Measurements from ENCODE around the gene OLFM2.

The OLFM2 gene

DNA sequence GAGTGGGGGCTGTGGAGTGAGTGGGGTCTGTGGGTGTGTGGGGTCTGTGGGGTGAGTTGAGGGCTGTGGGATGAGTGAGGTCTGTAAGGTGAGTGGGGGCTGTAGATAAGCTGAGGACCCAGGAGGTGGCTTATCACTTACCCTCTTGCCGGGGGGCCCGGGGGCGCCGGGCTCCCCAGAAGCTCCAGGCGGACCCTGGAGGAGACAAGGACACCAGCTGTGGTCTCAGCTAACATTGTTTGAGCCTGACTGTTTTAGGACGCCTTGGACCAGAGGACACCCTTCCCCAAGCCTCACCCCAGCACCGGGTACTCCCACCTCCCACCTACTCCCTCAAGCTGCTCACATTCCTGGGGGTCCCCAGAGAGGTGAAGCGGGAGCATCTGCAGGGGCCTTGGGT, 34.2 kb upstream of the OLFM2 start:
- no peak for TF ChIP-seq YY1 (IDR thresholded peaks at IDR 0.05; ENCODE audit: low read depth)
- TF ChIP-seq RAD21 (IDR thresholded peaks at IDR 0.05; ENCODE audit: low read depth) = no peak
- TF ChIP-seq NFIC (IDR thresholded peaks at IDR 0.05) = no peak

DNA sequence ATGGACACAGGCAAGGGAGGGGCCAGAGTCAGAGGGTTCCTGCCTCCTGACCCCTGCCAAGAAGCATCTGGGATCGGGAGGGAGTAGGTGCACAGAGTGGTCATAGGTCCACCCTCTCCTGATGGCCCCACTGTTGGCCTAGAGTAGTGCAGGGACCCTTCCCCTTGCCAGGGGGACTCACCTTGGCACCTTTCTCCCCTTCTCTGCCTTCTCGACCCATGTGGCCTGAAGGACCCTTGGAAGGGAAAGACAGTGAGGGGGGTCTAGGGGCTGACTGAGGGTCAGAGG, 33.3 kb upstream of the OLFM2 start:
- TF ChIP-seq YY1 (IDR thresholded peaks at IDR 0.05; ENCODE audit: low read depth) (no peak), CREB1 (IDR thresholded peaks at IDR 0.05; ENCODE audit: low read depth) (no peak)

DNA sequence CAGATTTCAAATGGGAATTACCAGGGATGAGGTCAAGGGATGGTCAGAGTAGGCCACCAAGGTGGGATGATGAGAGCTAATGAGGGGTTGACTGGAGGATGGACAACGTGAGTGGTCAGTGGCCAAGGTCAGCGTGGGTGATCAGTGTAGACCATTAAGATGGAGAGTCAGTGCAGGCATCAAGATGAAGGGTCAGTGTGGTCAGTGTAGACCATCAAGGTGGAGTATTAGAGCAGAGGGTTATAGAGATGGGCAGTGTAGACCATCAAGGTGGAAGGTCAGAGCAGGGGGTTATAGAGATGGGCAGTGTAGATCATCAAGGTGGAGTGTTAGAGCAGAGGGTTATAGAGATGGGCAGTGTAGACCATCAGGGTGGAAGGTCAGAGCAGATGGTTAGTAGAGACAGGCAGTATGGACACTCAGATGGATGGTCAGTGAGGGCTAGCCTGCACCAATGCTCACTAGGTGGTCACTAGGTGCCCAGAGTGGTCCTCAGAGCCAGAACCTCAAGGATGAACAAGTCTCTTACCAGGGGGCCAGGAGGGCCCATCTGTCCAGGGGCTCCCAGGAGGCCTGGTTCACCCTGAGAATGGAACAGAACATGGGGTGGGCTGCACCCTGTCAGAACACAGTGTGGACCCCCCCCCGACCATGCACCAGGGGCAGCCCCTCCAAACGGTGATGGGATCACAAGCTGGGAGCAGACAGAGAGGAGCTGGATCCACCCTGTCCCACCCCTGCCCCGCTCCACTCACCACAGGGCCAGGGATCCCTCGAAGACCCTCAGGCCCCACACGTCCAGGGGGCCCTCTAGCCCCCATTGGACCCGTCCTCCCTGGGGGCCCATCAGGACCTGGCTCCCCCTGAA, 32.7 kb upstream of the OLFM2 start:
- TF ChIP-seq RAD21 (IDR thresholded peaks at IDR 0.05; ENCODE audit: low read depth) (no peak), TCF12 (IDR thresholded peaks at IDR 0.05; ENCODE audit: low read depth) (no peak), TAF1 (IDR thresholded peaks at IDR 0.05; ENCODE audit: low read depth) (no peak), YY1 (IDR thresholded peaks at IDR 0.05; ENCODE audit: low read depth) (no peak)
- TF ChIP-seq, protein P1, sequence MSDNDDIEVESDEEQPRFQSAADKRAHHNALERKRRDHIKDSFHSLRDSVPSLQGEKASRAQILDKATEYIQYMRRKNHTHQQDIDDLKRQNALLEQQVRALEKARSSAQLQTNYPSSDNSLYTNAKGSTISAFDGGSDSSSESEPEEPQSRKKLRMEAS (IDR thresholded peaks at IDR 0.05) = no peak

GRCh38 chr19:9967326-9967725, 31.0 kb upstream of the OLFM2 start:
- TF ChIP-seq EP300 (IDR thresholded peaks at IDR 0.05; ENCODE audit: borderline replicate concordance) (no peak), NFIC (IDR thresholded peaks at IDR 0.05) (no peak), EGR1 (IDR thresholded peaks at IDR 0.05) (no peak), RAD21 (IDR thresholded peaks at IDR 0.05; ENCODE audit: low read depth) (no peak), TAF1 (IDR thresholded peaks at IDR 0.05; ENCODE audit: low read depth) (no peak), REST (IDR thresholded peaks at IDR 0.05; ENCODE audit: low read depth) (no peak), ZBTB7A (IDR thresholded peaks at IDR 0.05; ENCODE audit: low read depth) (no peak), YY1 (IDR thresholded peaks at IDR 0.05; ENCODE audit: low read depth) (no peak), TCF12 (IDR thresholded peaks at IDR 0.05; ENCODE audit: low read depth) (no peak), CEBPB (IDR thresholded peaks at IDR 0.05) (no peak), TEAD4 (IDR thresholded peaks at IDR 0.05) (no peak), USF1 (IDR thresholded peaks at IDR 0.05) (no peak), CREB1 (IDR thresholded peaks at IDR 0.05; ENCODE audit: low read depth) (no peak), FOXM1 (IDR thresholded peaks at IDR 0.05; ENCODE audit: borderline replicate concordance, low read depth) (no peak)
- TF ChIP-seq, protein P1 (IDR thresholded peaks at IDR 0.05) = no peak

GRCh38 chr19:9966448-9966847, 30.1 kb upstream of the OLFM2 start:
- TF ChIP-seq TCF12 (IDR thresholded peaks at IDR 0.05; ENCODE audit: low read depth) (no peak), ZBTB7A (IDR thresholded peaks at IDR 0.05; ENCODE audit: low read depth) (no peak), CREB1 (IDR thresholded peaks at IDR 0.05; ENCODE audit: low read depth) (no peak), RAD21 (IDR thresholded peaks at IDR 0.05; ENCODE audit: low read depth) (no peak), NFIC (IDR thresholded peaks at IDR 0.05) (no peak), CEBPB (IDR thresholded peaks at IDR 0.05) (no peak), EGR1 (IDR thresholded peaks at IDR 0.05) (no peak), TAF1 (IDR thresholded peaks at IDR 0.05; ENCODE audit: low read depth) (no peak), FOXM1 (IDR thresholded peaks at IDR 0.05; ENCODE audit: borderline replicate concordance, low read depth) (no peak), YY1 (IDR thresholded peaks at IDR 0.05; ENCODE audit: low read depth) (no peak), USF1 (IDR thresholded peaks at IDR 0.05) (no peak), EP300 (IDR thresholded peaks at IDR 0.05; ENCODE audit: borderline replicate concordance) (no peak), REST (IDR thresholded peaks at IDR 0.05; ENCODE audit: low read depth) (no peak), TEAD4 (IDR thresholded peaks at IDR 0.05) (no peak)
- TF ChIP-seq, protein P1 (IDR thresholded peaks at IDR 0.05) = no peak

GRCh38 chr19:9966024-9966423, 29.7 kb upstream of the OLFM2 start:
- TF ChIP-seq TAF1 (IDR thresholded peaks at IDR 0.05; ENCODE audit: low read depth) (no peak), USF1 (IDR thresholded peaks at IDR 0.05) (no peak), ZBTB7A (IDR thresholded peaks at IDR 0.05; ENCODE audit: low read depth) (no peak), TEAD4 (IDR thresholded peaks at IDR 0.05) (no peak), REST (IDR thresholded peaks at IDR 0.05; ENCODE audit: low read depth) (no peak), CEBPB (IDR thresholded peaks at IDR 0.05) (no peak), FOXM1 (IDR thresholded peaks at IDR 0.05; ENCODE audit: borderline replicate concordance, low read depth) (no peak), CREB1 (IDR thresholded peaks at IDR 0.05; ENCODE audit: low read depth) (no peak), TCF12 (IDR thresholded peaks at IDR 0.05; ENCODE audit: low read depth) (no peak), EP300 (IDR thresholded peaks at IDR 0.05; ENCODE audit: borderline replicate concordance) (no peak), RAD21 (IDR thresholded peaks at IDR 0.05; ENCODE audit: low read depth) (no peak), NFIC (IDR thresholded peaks at IDR 0.05) (no peak), YY1 (IDR thresholded peaks at IDR 0.05; ENCODE audit: low read depth) (no peak), EGR1 (IDR thresholded peaks at IDR 0.05) (no peak)
- TF ChIP-seq, protein P1 (IDR thresholded peaks at IDR 0.05) = no peak

Measured in Ishikawa (cell line).